ENCODE results near the gene NUP210L.
"Not testable (repeated sequence)": the region's sequence is repeated elsewhere in the genome, so short reads cannot be mapped to it uniquely, and the experiment has no call there.

DNA sequence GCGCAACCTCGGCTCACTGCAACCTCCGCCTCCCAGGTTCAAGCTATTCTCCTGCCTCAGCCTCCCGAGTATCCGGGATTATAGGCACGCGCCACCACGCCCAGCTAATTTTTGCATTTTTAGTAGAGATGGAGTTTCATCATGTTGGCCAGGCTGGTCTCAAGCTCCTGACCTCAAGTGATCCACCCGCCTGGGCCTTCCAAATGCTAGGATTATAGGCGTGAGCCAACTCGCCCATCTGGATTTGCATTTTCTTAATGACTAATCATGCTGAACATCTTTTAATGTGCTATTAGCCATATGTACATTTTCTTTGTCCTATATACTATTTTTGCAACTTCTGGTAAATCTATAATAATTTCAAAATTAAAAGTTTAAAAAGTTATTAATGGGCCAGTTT is 31.7 kb downstream of the NUP210L start:
- TF ChIP-seq, protein P1, sequence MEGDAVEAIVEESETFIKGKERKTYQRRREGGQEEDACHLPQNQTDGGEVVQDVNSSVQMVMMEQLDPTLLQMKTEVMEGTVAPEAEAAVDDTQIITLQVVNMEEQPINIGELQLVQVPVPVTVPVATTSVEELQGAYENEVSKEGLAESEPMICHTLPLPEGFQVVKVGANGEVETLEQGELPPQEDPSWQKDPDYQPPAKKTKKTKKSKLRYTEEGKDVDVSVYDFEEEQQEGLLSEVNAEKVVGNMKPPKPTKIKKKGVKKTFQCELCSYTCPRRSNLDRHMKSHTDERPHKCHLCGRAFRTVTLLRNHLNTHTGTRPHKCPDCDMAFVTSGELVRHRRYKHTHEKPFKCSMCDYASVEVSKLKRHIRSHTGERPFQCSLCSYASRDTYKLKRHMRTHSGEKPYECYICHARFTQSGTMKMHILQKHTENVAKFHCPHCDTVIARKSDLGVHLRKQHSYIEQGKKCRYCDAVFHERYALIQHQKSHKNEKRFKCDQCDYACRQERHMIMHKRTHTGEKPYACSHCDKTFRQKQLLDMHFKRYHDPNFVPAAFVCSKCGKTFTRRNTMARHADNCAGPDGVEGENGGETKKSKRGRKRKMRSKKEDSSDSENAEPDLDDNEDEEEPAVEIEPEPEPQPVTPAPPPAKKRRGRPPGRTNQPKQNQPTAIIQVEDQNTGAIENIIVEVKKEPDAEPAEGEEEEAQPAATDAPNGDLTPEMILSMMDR (IDR thresholded peaks at IDR 0.05), result not testable (repeated sequence)
- not testable (repeated sequence) for TF ChIP-seq POLR2A, EP300, POLR2AphosphoS5 (IDR thresholded peaks at IDR 0.05)

Data from stomach (tissue), 4 donors.